B cell (primary cell): Measurements from ENCODE around the gene SH2D5.

Source experiments
- CTCF ChIP-seq: fragments of 200-600 bp; IDR thresholded peaks from one replicate; pipeline ENCODE4 v1.8.0; 2022; ENCODE audit warnings: antibody characterized with exemption, mild to moderate bottlenecking
- EZH2 ChIP-seq: IDR thresholded peaks from 2 replicates; pipeline ENCODE4 v1.6.1; 2012; ENCODE audit warnings: borderline replicate concordance, low read depth, mild to moderate bottlenecking, moderate library complexity, low read length; ENCODE audit not compliant: insufficient read depth, poor library complexity, severe bottlenecking

- TF ChIP-seq CTCF (no peak), EZH2 (no peak)
These were observed 19.1 kb downstream of the SH2D5 start for GRCh38 chr1:20713440-20713839.
